Measurements from ENCODE around the gene ADAMTS6. TPM values are rescaled to one million over a fixed set of nuclear protein-coding genes. Genes with fewer than 3 reads are reported as not detected.

ADAMTS6 gene
- polyA plus RNA-seq, 1 donor = 2.3 TPM

DNA sequence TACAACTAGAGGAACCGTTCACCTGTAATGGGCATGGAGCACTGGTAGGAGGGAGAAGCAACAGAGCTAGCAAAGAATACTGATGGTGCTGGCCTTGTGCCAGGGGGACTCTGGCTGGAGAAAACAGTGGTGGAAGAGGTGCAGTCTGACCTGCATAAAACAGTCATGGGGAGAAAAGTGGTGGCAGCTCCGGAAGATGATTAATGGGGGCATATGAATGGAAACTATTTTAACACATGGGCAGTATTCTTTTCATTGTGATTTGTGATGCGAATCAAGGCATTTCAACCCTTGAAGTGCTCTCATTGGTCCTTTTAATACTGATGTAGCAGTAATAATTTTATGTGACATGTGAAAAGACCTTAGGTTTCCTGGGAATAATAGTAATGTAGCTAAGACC is 219.6 kb downstream of the ADAMTS6 start:
- Histone ChIP-seq H3K27ac (ENCODE audit: low read length) (no peak overlapping the region), H3K36me3 (ENCODE audit: control insufficient read depth, insufficient read depth, low read length) (no peaks in the 10 kb centered on the region), H3K4me3 (ENCODE audit: low read length) (no peak overlapping the region), H3K27me3 (ENCODE audit: control insufficient read depth, insufficient read depth, low read length) (no peaks in the 10 kb centered on the region), H3K9me3 (ENCODE audit: control insufficient read depth, low read depth, low read length) (no peaks in the 10 kb centered on the region), H3K4me1 (ENCODE audit: control insufficient read depth, insufficient read depth, low read length) (peaks cover 6% of the 10 kb centered on the region)
- peak in 1 of 2 donors; percentile 8 for DNase-seq
- 100% methylated on average over 1 of the region's 3 CpGs for WGBS (ENCODE audit: insufficient coverage, low lambda C conversion rate)

DNA sequence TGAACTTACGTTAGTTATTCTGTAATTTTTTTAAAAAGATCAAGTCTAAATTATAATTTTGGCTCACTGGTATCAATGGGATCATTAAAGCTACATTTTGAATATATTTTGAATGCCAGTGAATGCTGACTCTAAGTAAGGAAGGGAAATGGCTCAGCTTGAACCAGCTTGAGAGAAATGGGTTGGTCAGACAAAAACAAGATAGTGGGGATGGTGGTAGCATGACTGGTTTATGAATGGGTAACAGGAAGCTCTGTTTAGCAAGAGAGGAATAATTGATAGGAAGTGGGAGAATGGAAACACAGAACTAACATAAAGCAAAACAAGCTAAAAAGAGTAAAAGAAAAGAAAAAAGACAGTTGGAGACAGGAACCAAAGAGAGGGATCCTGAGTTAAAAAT is 220.2 kb downstream of the ADAMTS6 start:
- Histone ChIP-seq H3K4me3 (ENCODE audit: low read length) (no peak overlapping the region), H3K27me3 (ENCODE audit: control insufficient read depth, insufficient read depth, low read length) (no peaks in the 10 kb centered on the region), H3K9me3 (ENCODE audit: control insufficient read depth, low read depth, low read length) (no peaks in the 10 kb centered on the region), H3K4me1 (ENCODE audit: control insufficient read depth, insufficient read depth, low read length) (peaks cover 6% of the 10 kb centered on the region), H3K27ac (ENCODE audit: low read length) (no peak overlapping the region), H3K36me3 (ENCODE audit: control insufficient read depth, insufficient read depth, low read length) (no peaks in the 10 kb centered on the region)
- WGBS (ENCODE audit: insufficient coverage, low lambda C conversion rate) = 100% methylated on average over 1 of the region's 1 CpG
- no peak for DNase-seq

DNA sequence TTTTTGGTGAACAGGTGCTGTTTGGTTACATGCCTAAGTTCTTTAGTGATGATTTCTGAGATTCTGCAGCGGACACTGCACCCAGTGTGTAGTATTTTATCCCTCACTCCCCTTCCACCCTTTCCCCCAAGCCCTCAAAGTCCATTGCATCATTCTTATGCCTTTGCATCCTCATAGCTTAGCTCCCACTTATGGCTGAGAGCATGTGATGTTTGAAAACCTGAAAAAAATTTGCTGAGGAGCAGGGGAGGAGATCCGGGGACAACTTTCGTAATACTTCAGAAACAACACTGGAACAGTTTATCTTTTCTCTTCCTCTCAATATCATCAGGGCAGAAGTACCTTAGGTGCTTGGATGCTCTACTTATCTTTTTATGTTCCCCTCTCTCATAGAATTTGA is 226.4 kb downstream of the ADAMTS6 start:
- no peak overlapping the region for H3K4me3 ChIP-seq (ENCODE audit: low read length)
- no peaks in the 10 kb centered on the region for H3K9me3 ChIP-seq (ENCODE audit: control insufficient read depth, low read depth, low read length)
- no peak for DNase-seq
- H3K27me3 ChIP-seq (ENCODE audit: control insufficient read depth, insufficient read depth, low read length) = no peaks in the 10 kb centered on the region
- H3K36me3 ChIP-seq (ENCODE audit: control insufficient read depth, insufficient read depth, low read length) = no peaks in the 10 kb centered on the region
- H3K4me1 ChIP-seq (ENCODE audit: control insufficient read depth, insufficient read depth, low read length) = no peaks in the 10 kb centered on the region
- WGBS (ENCODE audit: insufficient coverage, low lambda C conversion rate) = no CpG with 5 or more reads among the region's 3 CpGs
- H3K27ac ChIP-seq (ENCODE audit: low read length) = no peak overlapping the region

DNA sequence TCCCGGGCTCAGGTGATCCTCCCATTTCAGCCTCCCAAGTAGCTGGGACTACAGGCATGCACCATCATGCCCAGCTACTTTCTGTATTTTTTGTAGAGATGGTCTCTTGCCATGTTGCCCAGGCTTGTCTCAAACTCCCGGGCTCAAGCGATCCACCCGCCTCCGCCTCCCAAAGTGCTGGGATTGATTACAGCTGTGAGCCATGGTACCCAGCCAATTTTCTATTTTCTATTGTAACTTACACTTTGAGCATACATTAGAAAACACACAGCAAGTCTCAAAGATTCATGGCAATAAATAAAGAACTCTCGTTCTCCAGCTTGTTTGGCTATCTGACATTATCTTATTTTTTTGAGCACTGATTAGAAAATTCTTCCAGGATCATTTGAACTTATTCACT is 228.7 kb downstream of the ADAMTS6 start:
- no peak for DNase-seq
- no peaks in the 10 kb centered on the region for H3K4me1 ChIP-seq (ENCODE audit: control insufficient read depth, insufficient read depth, low read length)
- 100% methylated on average over 1 of the region's 6 CpGs for WGBS (ENCODE audit: insufficient coverage, low lambda C conversion rate)

DNA sequence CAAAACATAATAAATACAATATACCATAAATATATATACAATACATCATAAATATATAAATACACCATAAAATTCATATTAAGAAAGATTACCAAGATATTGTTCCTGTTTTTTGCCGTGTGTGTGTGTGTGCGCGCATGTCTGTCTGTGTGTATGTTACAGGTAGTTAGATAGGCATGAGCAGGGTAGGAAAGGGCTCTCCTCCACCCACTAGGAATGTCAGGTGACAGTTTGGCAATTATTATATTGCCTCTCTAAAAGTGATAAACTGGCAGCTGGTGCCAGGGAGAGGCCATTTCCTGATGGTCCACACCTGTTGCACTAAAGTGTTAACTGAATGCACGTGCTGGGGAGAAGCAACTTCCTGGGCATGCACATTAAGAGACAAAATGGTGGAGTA is 232.8 kb downstream of the ADAMTS6 start:
- Histone ChIP-seq H3K36me3 (ENCODE audit: control insufficient read depth, insufficient read depth, low read length) (no peaks in the 10 kb centered on the region), H3K4me1 (ENCODE audit: control insufficient read depth, insufficient read depth, low read length) (no peaks in the 10 kb centered on the region), H3K27ac (ENCODE audit: low read length) (no peak overlapping the region), H3K27me3 (ENCODE audit: control insufficient read depth, insufficient read depth, low read length) (no peaks in the 10 kb centered on the region), H3K9me3 (ENCODE audit: control insufficient read depth, low read depth, low read length) (no peaks in the 10 kb centered on the region), H3K4me3 (ENCODE audit: low read length) (no peak overlapping the region)
- WGBS (ENCODE audit: insufficient coverage, low lambda C conversion rate) = no CpG with 5 or more reads among the region's 4 CpGs
- DNase-seq = no peak

More for the DNA sequence above, 228.7 kb downstream of the ADAMTS6 start:
- Histone ChIP-seq H3K36me3 (ENCODE audit: control insufficient read depth, insufficient read depth, low read length) (no peaks in the 10 kb centered on the region), H3K9me3 (ENCODE audit: control insufficient read depth, low read depth, low read length) (no peaks in the 10 kb centered on the region), H3K27ac (ENCODE audit: low read length) (no peak overlapping the region), H3K4me3 (ENCODE audit: low read length) (no peak overlapping the region), H3K27me3 (ENCODE audit: control insufficient read depth, insufficient read depth, low read length) (no peaks in the 10 kb centered on the region)

DNA sequence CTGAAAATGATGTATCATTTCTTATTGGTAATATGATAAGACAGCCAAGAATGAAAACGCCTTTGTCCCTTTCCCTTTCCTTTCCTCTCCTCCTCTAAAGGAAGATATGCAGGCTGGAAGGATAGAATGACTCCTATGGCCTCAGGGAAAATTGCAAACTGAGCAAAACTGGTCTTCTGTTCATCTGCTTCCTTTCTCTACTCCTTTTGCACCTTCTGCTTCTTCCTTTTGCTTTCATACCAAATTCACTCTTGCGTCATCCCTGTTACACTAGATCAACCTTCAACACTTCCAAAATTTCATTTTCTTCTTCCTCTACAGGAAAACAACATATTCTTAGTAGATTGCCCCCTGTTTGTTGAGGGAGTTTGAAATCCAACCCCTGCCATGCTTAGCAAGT is 234.1 kb downstream of the ADAMTS6 start:
- Histone ChIP-seq H3K4me1 (ENCODE audit: control insufficient read depth, insufficient read depth, low read length) (no peaks in the 10 kb centered on the region), H3K27me3 (ENCODE audit: control insufficient read depth, insufficient read depth, low read length) (no peaks in the 10 kb centered on the region), H3K9me3 (ENCODE audit: control insufficient read depth, low read depth, low read length) (no peaks in the 10 kb centered on the region), H3K27ac (ENCODE audit: low read length) (no peak overlapping the region), H3K36me3 (ENCODE audit: control insufficient read depth, insufficient read depth, low read length) (no peaks in the 10 kb centered on the region), H3K4me3 (ENCODE audit: low read length) (no peak overlapping the region)
- DNase-seq = no peak
- WGBS (ENCODE audit: insufficient coverage, low lambda C conversion rate) = 100% methylated on average over 1 of the region's 2 CpGs

DNA sequence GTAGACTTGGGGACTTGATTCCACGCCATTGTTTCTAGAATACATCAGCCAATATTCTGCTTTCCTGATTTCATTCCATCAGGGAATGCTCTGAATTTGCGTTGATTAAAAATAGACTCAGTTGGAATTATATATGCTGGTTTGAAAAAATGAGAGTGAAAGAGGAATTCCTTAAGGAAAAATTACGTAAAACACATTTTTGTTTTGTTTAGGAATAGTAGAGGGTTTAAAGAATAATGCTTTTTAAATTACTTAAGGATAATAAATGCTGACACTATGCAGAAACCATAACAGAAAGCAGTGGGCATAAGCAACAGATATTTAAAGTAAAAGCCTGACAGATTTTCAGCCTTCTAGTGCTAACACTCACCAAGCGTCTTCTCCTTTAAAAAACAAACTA is 235.0 kb downstream of the ADAMTS6 start:
- Histone ChIP-seq H3K36me3 (ENCODE audit: control insufficient read depth, insufficient read depth, low read length) (no peaks in the 10 kb centered on the region), H3K4me1 (ENCODE audit: control insufficient read depth, insufficient read depth, low read length) (no peaks in the 10 kb centered on the region), H3K4me3 (ENCODE audit: low read length) (no peak overlapping the region), H3K9me3 (ENCODE audit: control insufficient read depth, low read depth, low read length) (no peaks in the 10 kb centered on the region), H3K27ac (ENCODE audit: low read length) (no peak overlapping the region), H3K27me3 (ENCODE audit: control insufficient read depth, insufficient read depth, low read length) (no peaks in the 10 kb centered on the region)
- DNase-seq = no peak
- 92% methylated on average over 1 of the region's 4 CpGs for WGBS (ENCODE audit: insufficient coverage, low lambda C conversion rate)

DNA sequence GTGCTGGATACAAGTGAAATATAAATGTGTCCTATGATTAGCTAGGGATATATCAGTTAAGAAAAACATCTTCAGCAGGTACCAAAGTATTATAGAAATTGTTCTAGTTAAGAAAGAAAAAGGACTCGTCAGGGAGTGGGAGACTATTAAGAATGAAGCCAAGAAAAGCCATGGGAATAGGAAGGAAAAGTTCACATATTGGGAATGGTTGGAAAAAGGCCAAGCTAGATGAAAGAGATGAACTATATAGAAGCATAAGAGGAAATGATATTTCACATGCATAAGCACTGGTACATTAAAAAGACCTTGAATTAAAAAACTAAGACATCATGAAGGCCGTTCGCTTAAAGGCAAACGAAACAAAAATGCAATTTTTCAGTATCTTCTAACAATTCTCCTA is 237.7 kb downstream of the ADAMTS6 start:
- Histone ChIP-seq H3K9me3 (ENCODE audit: control insufficient read depth, low read depth, low read length) (no peaks in the 10 kb centered on the region), H3K27ac (ENCODE audit: low read length) (no peak overlapping the region), H3K4me1 (ENCODE audit: control insufficient read depth, insufficient read depth, low read length) (no peaks in the 10 kb centered on the region), H3K27me3 (ENCODE audit: control insufficient read depth, insufficient read depth, low read length) (no peaks in the 10 kb centered on the region), H3K36me3 (ENCODE audit: control insufficient read depth, insufficient read depth, low read length) (no peaks in the 10 kb centered on the region), H3K4me3 (ENCODE audit: low read length) (no peak overlapping the region)
- no peak for DNase-seq
- 90% methylated on average over 3 of the region's 4 CpGs for WGBS (ENCODE audit: insufficient coverage, low lambda C conversion rate)

DNA sequence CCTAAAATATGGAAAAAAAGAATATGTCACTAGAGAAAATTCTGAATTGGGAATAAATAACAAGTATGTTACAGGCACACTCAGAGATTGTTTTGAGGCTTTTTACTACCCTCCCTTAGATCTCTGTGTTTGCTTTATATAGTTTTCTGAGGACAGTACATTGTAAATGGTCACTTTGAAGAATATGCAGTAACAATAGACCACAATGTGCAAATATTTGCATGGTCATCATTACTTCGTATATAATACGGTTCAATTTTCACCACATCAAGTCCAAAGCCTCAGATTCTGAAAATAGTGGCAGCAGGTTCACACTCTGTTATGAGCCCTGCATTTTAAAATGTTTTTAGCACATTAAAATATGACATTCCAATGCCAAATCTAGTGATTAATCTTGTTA is 238.6 kb downstream of the ADAMTS6 start:
- WGBS (ENCODE audit: insufficient coverage, low lambda C conversion rate) = 86% methylated on average over 2 of the region's 2 CpGs
- H3K27ac ChIP-seq (ENCODE audit: low read length) = no peak overlapping the region
- H3K4me1 ChIP-seq (ENCODE audit: control insufficient read depth, insufficient read depth, low read length) = no peaks in the 10 kb centered on the region
- H3K9me3 ChIP-seq (ENCODE audit: control insufficient read depth, low read depth, low read length) = no peaks in the 10 kb centered on the region
- no peak for DNase-seq
- no peaks in the 10 kb centered on the region for H3K36me3 ChIP-seq (ENCODE audit: control insufficient read depth, insufficient read depth, low read length)
- H3K4me3 ChIP-seq (ENCODE audit: low read length) = no peak overlapping the region
- no peaks in the 10 kb centered on the region for H3K27me3 ChIP-seq (ENCODE audit: control insufficient read depth, insufficient read depth, low read length)

DNA sequence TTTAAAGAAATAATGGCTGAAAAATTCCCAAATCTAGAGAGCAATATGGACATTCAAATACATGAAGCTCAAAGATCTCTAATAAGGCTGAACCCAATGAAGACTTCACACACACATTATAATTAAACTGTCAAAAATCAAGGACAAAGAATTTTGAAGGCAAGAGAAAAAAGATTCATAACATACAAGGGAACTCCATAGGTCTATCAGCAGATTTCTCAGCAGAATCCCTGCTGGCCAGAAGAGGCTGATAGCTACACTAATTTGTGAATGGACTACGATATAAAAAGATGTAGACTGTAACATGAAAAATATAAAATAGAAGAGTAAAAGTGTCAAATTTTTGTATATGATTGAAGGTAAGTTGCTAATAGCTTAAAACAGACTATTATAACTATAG is 251.9 kb downstream of the ADAMTS6 start:
- H3K27me3 ChIP-seq (ENCODE audit: control insufficient read depth, insufficient read depth, low read length) = no peaks in the 10 kb centered on the region
- H3K27ac ChIP-seq (ENCODE audit: low read length) = no peak overlapping the region
- DNase-seq = no peak
- H3K4me1 ChIP-seq (ENCODE audit: control insufficient read depth, insufficient read depth, low read length) = no peaks in the 10 kb centered on the region
- H3K36me3 ChIP-seq (ENCODE audit: control insufficient read depth, insufficient read depth, low read length) = no peaks in the 10 kb centered on the region
- H3K4me3 ChIP-seq (ENCODE audit: low read length) = no peak overlapping the region
- WGBS (ENCODE audit: insufficient coverage, low lambda C conversion rate) = 100% methylated on average over 1 of the region's 1 CpG
- H3K9me3 ChIP-seq (ENCODE audit: control insufficient read depth, low read depth, low read length) = peaks cover 15% of the 10 kb centered on the region

DNA sequence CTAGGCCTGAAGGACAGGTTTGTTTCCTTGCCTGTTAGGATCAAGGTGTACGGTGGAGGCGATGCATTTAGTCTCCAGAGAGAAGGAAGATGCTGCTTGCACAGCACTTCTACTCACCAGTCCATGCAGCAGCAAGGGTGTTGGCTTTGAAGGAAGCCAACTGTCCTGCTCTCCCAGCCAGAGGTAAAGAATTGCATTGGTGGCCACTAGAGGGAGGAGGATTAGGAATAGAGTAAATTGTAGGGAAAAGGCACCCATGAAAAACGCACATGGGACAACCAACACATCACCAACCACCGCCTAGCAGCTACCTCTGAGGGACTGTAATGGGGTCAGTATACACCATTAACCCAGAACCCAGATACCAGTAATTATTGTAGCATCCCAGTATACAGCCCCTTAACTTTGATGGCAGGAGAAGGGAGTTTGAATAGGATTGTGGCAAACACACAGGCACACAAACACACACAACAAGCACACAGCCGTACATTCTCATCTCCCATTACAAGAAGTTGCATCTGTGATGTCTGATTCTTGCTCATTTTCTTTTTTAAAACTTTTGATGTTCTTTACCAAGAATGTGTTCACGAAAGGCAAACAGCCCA is 267.7 kb downstream of the ADAMTS6 start:
- Histone ChIP-seq H3K9me3 (ENCODE audit: control insufficient read depth, low read depth, low read length) (no peaks in the 10 kb centered on the region), H3K27me3 (ENCODE audit: control insufficient read depth, insufficient read depth, low read length) (no peaks in the 10 kb centered on the region), H3K4me1 (ENCODE audit: control insufficient read depth, insufficient read depth, low read length) (no peaks in the 10 kb centered on the region), H3K4me3 (ENCODE audit: low read length) (no peak overlapping the region), H3K27ac (ENCODE audit: low read length) (no peak overlapping the region), H3K36me3 (ENCODE audit: control insufficient read depth, insufficient read depth, low read length) (no peaks in the 10 kb centered on the region)
- peak in 1 of 2 donors; percentile 24 for DNase-seq
- WGBS (ENCODE audit: insufficient coverage, low lambda C conversion rate) = 100% methylated on average over 1 of the region's 6 CpGs
